NOMO-1 treated with dmso at 0.1 percent for 144 hours (cell line): ENCODE results near the gene PDLIM5.

Experiments used
- DNase-seq: peaks from one replicate; lab custom pipeline; 2025; ENCODE audit not compliant: unreplicated experiment; lab: John Stamatoyannopoulos, UW

PDLIM5 gene

DNA sequence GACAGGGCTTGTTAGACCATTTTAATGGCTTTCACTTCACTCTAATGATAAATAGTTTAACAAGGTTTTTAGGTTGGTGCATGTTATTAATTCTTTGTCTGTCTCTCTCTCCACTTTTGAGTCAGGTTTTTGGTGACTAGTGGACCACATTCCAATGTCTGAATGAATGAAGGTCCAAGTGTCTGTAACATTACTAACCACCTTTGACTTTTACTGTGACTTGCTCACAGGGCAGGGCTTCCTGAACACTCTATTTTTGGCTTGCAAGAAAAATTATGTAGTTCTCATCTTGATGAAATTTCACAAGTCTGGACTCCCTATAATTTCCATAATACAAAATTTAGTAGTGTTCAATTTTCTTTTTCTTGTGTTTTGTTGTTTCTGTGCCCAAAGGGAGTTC, 227.2 kb downstream of the PDLIM5 start:
- DNase-seq = no peak

GRCh38 chr4:94680176-94680862, 228.6 kb downstream of the PDLIM5 start:
- DNase-seq = no peak

DNA sequence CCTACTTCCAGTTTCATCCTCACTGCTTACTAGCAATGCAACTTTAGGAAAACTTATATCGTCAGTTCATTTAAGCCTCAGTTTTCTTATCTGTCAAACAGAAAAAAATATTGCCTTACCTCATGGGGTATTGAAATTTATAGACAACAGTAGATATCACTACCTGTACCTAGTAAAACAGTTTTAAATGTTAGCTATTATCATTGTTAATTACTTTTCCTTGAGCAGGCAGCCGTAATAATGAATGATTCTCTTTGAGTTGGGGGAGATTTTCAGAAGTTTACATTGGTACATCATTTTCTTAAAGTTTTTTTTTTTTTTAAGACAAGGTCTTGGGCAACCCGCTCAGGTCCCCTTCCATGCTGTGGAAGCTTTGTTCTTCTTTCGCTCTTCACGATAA, 234.3 kb downstream of the PDLIM5 start:
- no peak for DNase-seq

- DNase-seq = no peak
These were observed 237.6 kb downstream of the PDLIM5 start for GRCh38 chr4:94689155-94689860.

- no peak for DNase-seq
These were observed 239.1 kb downstream of the PDLIM5 start for GRCh38 chr4:94690851-94691254.

DNA sequence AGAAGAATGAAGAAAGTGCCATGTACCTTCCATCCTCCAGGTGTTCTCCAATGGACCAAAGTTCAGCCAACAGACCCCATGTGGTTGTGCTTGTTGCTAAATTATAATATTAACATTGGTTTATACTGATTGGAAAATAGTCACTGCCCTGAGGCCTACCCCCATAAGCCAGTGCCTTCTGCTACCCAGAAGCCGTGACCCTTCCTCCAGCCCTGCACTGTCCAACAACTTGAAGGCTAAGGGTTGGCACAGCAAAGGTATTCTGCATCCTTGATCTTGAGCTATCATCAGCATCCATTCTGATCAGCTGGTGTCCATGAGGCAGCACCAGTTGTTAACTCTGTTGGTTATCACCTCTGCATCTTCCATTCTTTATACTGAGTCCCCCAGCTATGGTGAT, 239.8 kb downstream of the PDLIM5 start:
- no peak for DNase-seq

GRCh38 chr4:94695384-94695783, 243.6 kb downstream of the PDLIM5 start:
- DNase-seq = no peak

DNA sequence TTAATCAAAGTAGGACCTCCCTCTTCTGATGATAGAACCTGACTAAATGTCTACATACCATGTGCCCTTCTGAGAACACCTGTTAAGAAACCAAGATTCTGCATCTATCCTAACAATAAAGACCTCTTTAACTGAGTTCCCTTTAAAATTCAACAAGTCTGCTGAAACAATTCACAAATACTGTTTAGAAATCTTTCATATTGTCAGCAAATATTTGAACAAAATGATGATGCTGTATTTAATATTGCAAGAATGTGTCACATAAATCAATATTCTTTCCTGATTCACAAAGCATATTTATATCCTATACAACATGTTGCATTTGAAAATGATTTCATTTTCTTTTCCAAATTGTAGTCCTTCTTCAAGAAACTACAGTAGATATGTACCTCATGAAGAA, 246.4 kb downstream of the PDLIM5 start:
- no peak for DNase-seq

- DNase-seq = no peak
These were observed 248.6 kb downstream of the PDLIM5 start for GRCh38 chr4:94700298-94700697.

- no peak for DNase-seq
These were observed 250.0 kb downstream of the PDLIM5 start for GRCh38 chr4:94701631-94702300.

GRCh38 chr4:94711635-94712034, 259.9 kb downstream of the PDLIM5 start:
- DNase-seq = no peak

DNA sequence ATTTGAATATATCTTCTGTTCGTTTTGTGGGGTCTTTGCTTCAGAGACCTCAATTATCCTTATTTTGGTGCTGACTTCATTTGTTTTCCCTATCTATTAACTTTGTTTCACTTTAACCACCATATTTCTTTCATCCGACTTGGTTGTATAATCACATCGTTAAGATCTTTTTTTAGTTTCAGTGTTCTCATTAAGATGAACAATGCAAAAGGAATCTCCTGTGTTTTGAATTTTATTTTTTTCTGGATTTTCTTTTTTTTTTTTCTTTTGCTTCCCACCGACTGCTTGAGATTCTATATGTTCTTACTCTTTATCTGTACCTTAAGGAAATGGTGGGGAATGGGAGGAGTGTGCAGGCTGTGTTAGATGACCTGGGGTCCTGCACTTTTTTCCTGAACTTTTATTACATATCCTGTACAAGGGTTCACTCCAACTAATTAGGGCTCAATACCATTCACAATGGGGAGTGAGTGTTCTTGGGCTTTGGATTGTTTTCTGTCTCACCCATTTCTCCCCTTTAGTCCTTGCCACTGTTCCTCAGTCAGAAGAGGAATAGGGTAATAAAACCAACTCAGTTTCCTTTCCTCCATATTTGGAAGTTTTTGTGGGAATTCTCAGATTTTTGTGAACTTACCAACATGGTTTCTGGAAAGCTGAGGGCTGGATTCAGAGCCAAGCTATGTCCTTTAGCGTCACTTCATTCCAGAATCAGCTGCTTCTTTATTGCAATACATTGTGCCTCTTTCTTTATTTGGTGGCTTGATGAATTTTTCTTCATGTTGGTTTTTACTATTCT, 262.8 kb downstream of the PDLIM5 start:
- no peak for DNase-seq

GRCh38 chr4:94715726-94716125, 264.0 kb downstream of the PDLIM5 start:
- no peak for DNase-seq
